Epithelial cell of prostate (primary cell): ENCODE data around the gene DEPP1.

ENCODE experiments used
- DNase-seq: peaks from one replicate; pipeline ENCODE4 v3.0.0-alpha.2; 2011; ENCODE audit warnings: low read depth, low spot score
- H3K27ac ChIP-seq: fragments of 450-650 bp; 2 replicates; pipeline ENCODE4 v1.5.1; 2017; ENCODE audit warnings: mild to moderate bottlenecking

DEPP1 gene

GRCh38 chr10:44968500-44969400 is 9.9 kb downstream of the DEPP1 start:
- H3K27ac ChIP-seq, result no peak overlapping the region
- no peak for DNase-seq

- H3K27ac ChIP-seq, result no peak overlapping the region
- DNase-seq, result no peak
Observed at GRCh38 chr10:44968091-44968490, 10.5 kb downstream of the DEPP1 start.

GRCh38 chr10:44967616-44968015 is 11.0 kb downstream of the DEPP1 start:
- no peak for DNase-seq
- no peak overlapping the region for H3K27ac ChIP-seq

- DNase-seq, result no peak
- H3K27ac ChIP-seq, result no peak overlapping the region
Observed at GRCh38 chr10:44966816-44967509, 11.6 kb downstream of the DEPP1 start.

GRCh38 chr10:44966129-44966815 is 12.3 kb downstream of the DEPP1 start:
- DNase-seq, result no peak
- H3K27ac ChIP-seq, result no peak overlapping the region

- H3K27ac ChIP-seq, result no peak overlapping the region
- no peak for DNase-seq
Observed at GRCh38 chr10:44965651-44966097, 12.9 kb downstream of the DEPP1 start.

GRCh38 chr10:44965104-44965503 is 13.5 kb downstream of the DEPP1 start:
- no peak for DNase-seq
- no peak overlapping the region for H3K27ac ChIP-seq

GRCh38 chr10:44963772-44964633 is 14.6 kb downstream of the DEPP1 start:
- no peak overlapping the region for H3K27ac ChIP-seq
- DNase-seq, result no peak

- DNase-seq, result no peak
- H3K27ac ChIP-seq, result no peak overlapping the region
Observed at GRCh38 chr10:44962870-44963738, 15.5 kb downstream of the DEPP1 start.

- DNase-seq, result no peak
- H3K27ac ChIP-seq, result no peak overlapping the region
Observed at GRCh38 chr10:44961931-44962750, 16.5 kb downstream of the DEPP1 start.

- H3K27ac ChIP-seq, result no peak overlapping the region
- no peak for DNase-seq
Observed at GRCh38 chr10:44961230-44961571, 17.4 kb downstream of the DEPP1 start.

- no peak for DNase-seq
Observed at GRCh38 chr10:44960482-44961229, 18.0 kb downstream of the DEPP1 start.

GRCh38 chr10:44960088-44960460 is 18.5 kb downstream of the DEPP1 start:
- no peak for DNase-seq
- H3K27ac ChIP-seq, result no peak overlapping the region

More at GRCh38 chr10:44960482-44961229, 18.0 kb downstream of the DEPP1 start:
- no peak overlapping the region for H3K27ac ChIP-seq

- no peak for DNase-seq
- peak within 1 kb of the TSS; percentile 38 for H3K27ac ChIP-seq
Observed at GRCh38 chr10:44959247-44960087, 19.1 kb downstream of the DEPP1 start, which contains the start of gene RASSF4. Gene RASSF4, plus strand, starts transcription at chr10:44959802. Its CDS starts 10,401 bp downstream, at chr10:44970203.

GRCh38 chr10:44958898-44959246 is 19.7 kb downstream of the DEPP1 start:
- H3K27ac ChIP-seq, result peak overlapping the region; percentile 38
- DNase-seq, result no peak

- no peak for DNase-seq
- H3K27ac ChIP-seq, result no peak overlapping the region
Observed at GRCh38 chr10:44958196-44958897, 20.3 kb downstream of the DEPP1 start.
